Measurements from ENCODE around the gene SHISA6.

SHISA6 gene

GRCh38 chr17:11363565-11364117 lies 122.6 kb downstream of the SHISA6 start:
- no peak for DNase-seq

- DNase-seq, result no peak
These were observed 125.3 kb downstream of the SHISA6 start for GRCh38 chr17:11366272-11366850.

GRCh38 chr17:11369575-11369974 lies 128.6 kb downstream of the SHISA6 start:
- DNase-seq, result no peak

- DNase-seq, result no peak
These were observed 131.7 kb downstream of the SHISA6 start for GRCh38 chr17:11372692-11373091.

GRCh38 chr17:11378506-11378905 lies 137.5 kb downstream of the SHISA6 start:
- no peak for DNase-seq

- no peak for DNase-seq
These were observed 139.7 kb downstream of the SHISA6 start for GRCh38 chr17:11380761-11381160.

- no peak for DNase-seq
These were observed 142.1 kb downstream of the SHISA6 start for GRCh38 chr17:11383157-11383556.

GRCh38 chr17:11384131-11384530 lies 143.1 kb downstream of the SHISA6 start:
- no peak for DNase-seq

GRCh38 chr17:11387610-11388009 lies 146.6 kb downstream of the SHISA6 start:
- no peak for DNase-seq

- DNase-seq, result no peak
These were observed 147.0 kb downstream of the SHISA6 start for GRCh38 chr17:11388054-11388453.

GRCh38 chr17:11389583-11389982 lies 148.6 kb downstream of the SHISA6 start:
- no peak for DNase-seq

GRCh38 chr17:11391134-11391533 lies 150.1 kb downstream of the SHISA6 start:
- no peak for DNase-seq

- DNase-seq, result no peak
These were observed 163.6 kb downstream of the SHISA6 start for GRCh38 chr17:11404431-11405276.

- DNase-seq, result no peak
These were observed 165.7 kb downstream of the SHISA6 start for GRCh38 chr17:11406716-11407115.

- DNase-seq, result no peak
These were observed 171.6 kb downstream of the SHISA6 start for GRCh38 chr17:11412654-11413053.

- no peak for DNase-seq
These were observed 177.3 kb downstream of the SHISA6 start for GRCh38 chr17:11418342-11418741.

- no peak for DNase-seq
These were observed 189.7 kb downstream of the SHISA6 start for GRCh38 chr17:11430751-11431150.

- DNase-seq, result no peak
These were observed 197.7 kb downstream of the SHISA6 start for GRCh38 chr17:11438673-11439072.

- no peak for DNase-seq
These were observed 200.0 kb downstream of the SHISA6 start for GRCh38 chr17:11441004-11441403.

GRCh38 chr17:11446316-11446715 lies 205.3 kb downstream of the SHISA6 start:
- DNase-seq, result no peak

GRCh38 chr17:11454096-11454495 lies 213.1 kb downstream of the SHISA6 start:
- no peak for DNase-seq

GRCh38 chr17:11458279-11458678 lies 217.3 kb downstream of the SHISA6 start:
- DNase-seq, result no peak

- no peak for DNase-seq
These were observed 218.9 kb downstream of the SHISA6 start for GRCh38 chr17:11459861-11460331.

GRCh38 chr17:11461993-11462548 lies 221.1 kb downstream of the SHISA6 start:
- no peak for DNase-seq
